HS-27A (cell line): ENCODE data around the gene AK8.

Source experiments
- DNase-seq: peaks from one replicate; pipeline ENCODE4 v3.0.0-alpha.2; 2012; ENCODE audit warnings: low read depth, missing footprints

Gene AK8

GRCh38 chr9:132857616-132858342, 20.3 kb downstream of the AK8 start:
- no peak for DNase-seq

GRCh38 chr9:132857031-132857430, 21.1 kb downstream of the AK8 start:
- no peak for DNase-seq

GRCh38 chr9:132855904-132856303, 22.2 kb downstream of the AK8 start:
- DNase-seq: no peak

- DNase-seq: no peak
These were observed 23.3 kb downstream of the AK8 start for GRCh38 chr9:132854832-132855231.

- DNase-seq: no peak
These were observed 24.6 kb downstream of the AK8 start for GRCh38 chr9:132853482-132853881.

- DNase-seq: no peak
These were observed 28.8 kb downstream of the AK8 start for GRCh38 chr9:132849185-132849706.

- no peak for DNase-seq
These were observed 31.1 kb downstream of the AK8 start for GRCh38 chr9:132846918-132847515.

- DNase-seq: no peak
These were observed 31.8 kb downstream of the AK8 start for GRCh38 chr9:132846109-132846917.

GRCh38 chr9:132842124-132843044, 35.7 kb downstream of the AK8 start:
- no peak for DNase-seq

GRCh38 chr9:132840980-132841379, 37.1 kb downstream of the AK8 start:
- DNase-seq: no peak

GRCh38 chr9:132838291-132838690, 39.8 kb downstream of the AK8 start:
- DNase-seq: no peak

GRCh38 chr9:132837501-132838286, 40.4 kb downstream of the AK8 start:
- no peak for DNase-seq

GRCh38 chr9:132834343-132834742, 43.7 kb downstream of the AK8 start:
- no peak for DNase-seq

- DNase-seq: no peak
These were observed 44.4 kb downstream of the AK8 start for GRCh38 chr9:132833550-132834121.

- DNase-seq: no peak
These were observed 45.8 kb downstream of the AK8 start for GRCh38 chr9:132832171-132832881.

- DNase-seq: no peak
These were observed 49.8 kb downstream of the AK8 start for GRCh38 chr9:132828201-132828770.

- no peak for DNase-seq
These were observed 50.7 kb downstream of the AK8 start for GRCh38 chr9:132827366-132827765.

- DNase-seq: no peak
These were observed 51.3 kb downstream of the AK8 start for GRCh38 chr9:132826621-132827365.

- no peak for DNase-seq
These were observed 52.0 kb downstream of the AK8 start for GRCh38 chr9:132826131-132826530.
